ENCODE measurements around the gene ITPKB. TPM values are rescaled to one million over a fixed set of nuclear protein-coding genes. Genes with fewer than 3 reads are reported as not detected.

ITPKB gene
- total RNA-seq, 2 experiments from 2014 or later, result 31.0 to 31.9 TPM

- no peak for DNase-seq
- intact Hi-C loops (cut with DNase I, micrococcal nuclease), result no loop called here
- no peaks in the 10 kb centered on the region for H3K27me3 Mint-ChIP-seq
- no peak for ATAC-seq
- H3K27ac Mint-ChIP-seq, result peak overlapping the region; percentile 67
- peaks cover 3% of the 10 kb centered on the region for H3K9me3 Mint-ChIP-seq (ENCODE audit: low read depth)
- H3K36me3 Mint-ChIP-seq (ENCODE audit: low read depth), result peaks cover 56% of the 10 kb centered on the region
- peak overlapping the region; percentile 2 for H3K4me3 Mint-ChIP-seq
- CTCF ChIA-PET, result interaction anchor here (0.7 to 1.3 kb wide), 4 partner anchors 8 to 71 kb away, joined by 3 to 6 read pairs (median 4); no protein-coding TSS in a partner anchor
- H3K4me1 Mint-ChIP-seq, result peaks cover 89% of the 10 kb centered on the region
- POLR2A ChIA-PET, result no interaction called here
Observed at GRCh38 chr1:226719596-226720387, 19.3 kb downstream of the ITPKB start.

- intact Hi-C loops (cut with DNase I, micrococcal nuclease), result no loop called here
- ChIA-PET POLR2A (no interaction called here), CTCF (interaction anchor here (0.9 kb wide), 1 partner anchor 111 kb away, joined by 3 read pairs; no protein-coding TSS in a partner anchor)
- Mint-ChIP-seq H3K27ac (peak overlapping the region; percentile 84), H3K36me3 (ENCODE audit: low read depth) (peaks cover 57% of the 10 kb centered on the region), H3K9me3 (ENCODE audit: low read depth) (peaks cover 11% of the 10 kb centered on the region), H3K4me1 (peaks cover 90% of the 10 kb centered on the region), H3K27me3 (no peaks in the 10 kb centered on the region), H3K4me3 (peak overlapping the region; percentile 48)
- DNase-seq (peak; percentile 50), ATAC-seq (peak; percentile 37)
Observed at GRCh38 chr1:226717256-226717909, 21.7 kb downstream of the ITPKB start.

GRCh38 chr1:226716577-226716976, 22.5 kb downstream of the ITPKB start:
- ATAC-seq, result no peak
- DNase-seq, result no peak
- CTCF ChIA-PET, result interaction anchor here (0.9 kb wide), 1 partner anchor 112 kb away, joined by 3 read pairs; no protein-coding TSS in a partner anchor
- no peak overlapping the region for H3K4me3 Mint-ChIP-seq
- no peaks in the 10 kb centered on the region for H3K27me3 Mint-ChIP-seq
- POLR2A ChIA-PET, result no interaction called here
- peak overlapping the region; percentile 84 for H3K27ac Mint-ChIP-seq
- intact Hi-C loops (cut with DNase I, micrococcal nuclease), result no loop called here
- peaks cover 11% of the 10 kb centered on the region for H3K9me3 Mint-ChIP-seq (ENCODE audit: low read depth)
- H3K36me3 Mint-ChIP-seq (ENCODE audit: low read depth), result peaks cover 49% of the 10 kb centered on the region
- peaks cover 90% of the 10 kb centered on the region for H3K4me1 Mint-ChIP-seq

DNA sequence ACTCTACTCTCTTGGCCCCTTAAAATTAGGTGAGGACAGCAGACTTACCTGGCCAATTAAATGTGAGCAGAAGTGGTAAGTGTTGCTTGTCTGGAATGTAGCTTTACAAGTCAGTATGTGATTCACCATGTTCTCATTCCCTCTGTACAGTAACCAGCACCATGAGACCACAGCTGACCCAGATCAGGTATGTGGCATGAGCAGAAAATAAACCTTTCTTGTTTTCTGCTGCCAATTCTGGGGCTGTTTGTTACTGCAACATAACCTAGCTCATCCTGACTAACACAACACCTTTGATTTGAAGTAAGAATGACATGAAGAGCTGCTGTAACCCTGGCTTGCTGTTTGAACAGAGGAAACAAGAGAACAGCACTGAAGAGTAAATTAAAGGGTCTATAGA, 24.9 kb downstream of the ITPKB start:
- H3K36me3 Mint-ChIP-seq (ENCODE audit: low read depth), result peaks cover 49% of the 10 kb centered on the region
- CTCF ChIA-PET, result interaction anchor here (0.9 to 1.0 kb wide), 2 partner anchors 25 to 34 kb away, joined by 3 to 4 read pairs; partner anchors contain the start of gene ITPKB

GRCh38 chr1:226712742-226713419, 26.2 kb downstream of the ITPKB start:
- intact Hi-C loops (cut with DNase I, micrococcal nuclease), result loop anchor here in 1 of 2 experiments (1.0 kb wide), 1 partner anchor 115 kb away; no protein-coding TSS in a partner anchor

More for the DNA sequence above, 24.9 kb downstream of the ITPKB start:
- H3K27me3 Mint-ChIP-seq, result no peaks in the 10 kb centered on the region
- peaks cover 11% of the 10 kb centered on the region for H3K9me3 Mint-ChIP-seq (ENCODE audit: low read depth)
- H3K27ac Mint-ChIP-seq, result peak overlapping the region; percentile 81
- intact Hi-C loops (cut with DNase I, micrococcal nuclease), result loop anchor here in 1 of 2 experiments (1.0 kb wide), 1 partner anchor 10 kb away; no protein-coding TSS in a partner anchor
- POLR2A ChIA-PET, result interaction anchor here (0.9 kb wide), 1 partner anchor 71 kb away, joined by 3 read pairs; no protein-coding TSS in a partner anchor
- H3K4me3 Mint-ChIP-seq, result no peak overlapping the region
- ATAC-seq, result no peak
- DNase-seq, result no peak
- H3K4me1 Mint-ChIP-seq, result peaks cover 96% of the 10 kb centered on the region

DNA sequence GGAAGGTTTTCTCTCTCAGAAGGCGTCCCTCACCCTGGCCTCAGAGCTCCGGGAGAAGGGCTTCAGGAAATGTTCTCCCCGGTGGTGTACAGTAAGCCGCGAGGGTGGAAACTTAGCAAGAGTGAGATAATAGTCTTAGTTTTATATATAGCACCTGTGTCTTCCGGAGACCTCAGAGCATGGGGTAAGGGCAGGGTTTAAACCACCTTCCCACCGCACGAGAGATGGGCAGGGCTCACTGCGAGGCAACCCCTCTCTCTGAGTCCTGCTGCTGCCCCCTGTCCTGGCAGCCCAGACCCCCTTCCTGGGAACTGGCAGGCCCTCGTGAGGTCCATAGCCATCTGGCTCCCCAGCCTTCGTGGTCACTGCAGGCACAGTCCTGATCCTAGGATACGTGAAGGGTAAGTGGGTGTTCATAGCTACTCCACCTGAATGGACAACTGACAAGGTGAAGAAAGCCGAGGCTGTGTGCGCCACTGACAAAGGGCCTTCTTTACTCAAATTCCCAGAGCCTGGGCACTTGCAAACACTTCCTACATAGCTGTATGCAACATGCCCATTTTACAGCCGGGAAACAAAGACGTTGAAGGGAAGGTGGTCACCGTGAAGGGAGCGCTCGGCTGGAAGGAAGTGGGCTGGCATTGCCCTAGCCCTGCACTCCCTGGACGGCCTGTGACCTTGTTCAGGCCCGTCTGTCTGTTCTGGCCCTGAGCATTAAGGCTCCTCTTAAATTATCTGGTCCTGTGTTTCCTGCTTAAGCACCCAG, 26.9 kb downstream of the ITPKB start:
- Mint-ChIP-seq H3K4me3 (peak overlapping the region; percentile 37), H3K9me3 (ENCODE audit: low read depth) (peaks cover 11% of the 10 kb centered on the region), H3K27me3 (no peaks in the 10 kb centered on the region), H3K4me1 (peaks cover 97% of the 10 kb centered on the region), H3K27ac (peak overlapping the region; percentile 81), H3K36me3 (ENCODE audit: low read depth) (peaks cover 47% of the 10 kb centered on the region)
- peak; percentile 79 for DNase-seq
- ChIA-PET POLR2A (interaction anchor here (0.8 kb wide), 2 partner anchors 17 to 19 kb away, joined by 3 read pairs; no protein-coding TSS in a partner anchor), CTCF (interaction anchor here (0.6 to 2.8 kb wide), 20 partner anchors 8 to 686 kb away, joined by 3 to 10 read pairs (median 4); partner anchors contain the start of gene ITPKB)
- intact Hi-C loops (cut with DNase I, micrococcal nuclease), result loop anchor here (1.0 kb wide), 3 partner anchors 9 to 116 kb away; partner anchors contain the start of gene ITPKB (in 1 of the 2)
- ATAC-seq, result peak; percentile 61

More at GRCh38 chr1:226712742-226713419, 26.2 kb downstream of the ITPKB start:
- Mint-ChIP-seq H3K27me3 (no peaks in the 10 kb centered on the region), H3K36me3 (ENCODE audit: low read depth) (peaks cover 46% of the 10 kb centered on the region), H3K4me1 (peaks cover 97% of the 10 kb centered on the region), H3K27ac (peak overlapping the region; percentile 81), H3K4me3 (peak overlapping the region; percentile 37), H3K9me3 (ENCODE audit: low read depth) (peaks cover 11% of the 10 kb centered on the region)
- POLR2A ChIA-PET, result no interaction called here
- DNase-seq (no peak), ATAC-seq (no peak)
- CTCF ChIA-PET, result interaction anchor here (0.5 to 2.8 kb wide), 8 partner anchors 10 to 87 kb away, joined by 3 to 10 read pairs (median 4); no protein-coding TSS in a partner anchor

- ATAC-seq (no peak), DNase-seq (no peak)
- Mint-ChIP-seq H3K4me3 (peak overlapping the region; percentile 29), H3K4me1 (peaks cover 96% of the 10 kb centered on the region), H3K27me3 (no peaks in the 10 kb centered on the region), H3K9me3 (ENCODE audit: low read depth) (peaks cover 11% of the 10 kb centered on the region), H3K36me3 (ENCODE audit: low read depth) (peaks cover 50% of the 10 kb centered on the region), H3K27ac (peak overlapping the region; percentile 100)
- intact Hi-C loops (cut with DNase I, micrococcal nuclease), result no loop called here
- ChIA-PET POLR2A (interaction anchor here (1.2 kb wide), 1 partner anchor 10 kb away, joined by 4 read pairs; no protein-coding TSS in a partner anchor), CTCF (interaction anchor here (0.7 to 2.8 kb wide), 13 partner anchors 11 to 77 kb away, joined by 3 to 10 read pairs (median 4); partner anchors contain the start of gene ITPKB)
Observed at GRCh38 chr1:226710501-226710900, 28.6 kb downstream of the ITPKB start.

GRCh38 chr1:226709953-226710352, 29.1 kb downstream of the ITPKB start:
- peak; percentile 52 for DNase-seq
- Mint-ChIP-seq H3K4me1 (peaks cover 96% of the 10 kb centered on the region), H3K27ac (peak overlapping the region; percentile 100), H3K9me3 (ENCODE audit: low read depth) (peaks cover 10% of the 10 kb centered on the region), H3K36me3 (ENCODE audit: low read depth) (peaks cover 50% of the 10 kb centered on the region), H3K4me3 (peak overlapping the region; percentile 29), H3K27me3 (no peaks in the 10 kb centered on the region)
- intact Hi-C loops (cut with DNase I, micrococcal nuclease), result no loop called here
- ChIA-PET CTCF (interaction anchor here (0.5 to 2.8 kb wide), 13 partner anchors 9 to 76 kb away, joined by 3 to 10 read pairs (median 3); partner anchors contain the start of gene ITPKB), POLR2A (interaction anchor here (1.2 kb wide), 1 partner anchor 9 kb away, joined by 4 read pairs; no protein-coding TSS in a partner anchor)
- no peak for ATAC-seq

DNA sequence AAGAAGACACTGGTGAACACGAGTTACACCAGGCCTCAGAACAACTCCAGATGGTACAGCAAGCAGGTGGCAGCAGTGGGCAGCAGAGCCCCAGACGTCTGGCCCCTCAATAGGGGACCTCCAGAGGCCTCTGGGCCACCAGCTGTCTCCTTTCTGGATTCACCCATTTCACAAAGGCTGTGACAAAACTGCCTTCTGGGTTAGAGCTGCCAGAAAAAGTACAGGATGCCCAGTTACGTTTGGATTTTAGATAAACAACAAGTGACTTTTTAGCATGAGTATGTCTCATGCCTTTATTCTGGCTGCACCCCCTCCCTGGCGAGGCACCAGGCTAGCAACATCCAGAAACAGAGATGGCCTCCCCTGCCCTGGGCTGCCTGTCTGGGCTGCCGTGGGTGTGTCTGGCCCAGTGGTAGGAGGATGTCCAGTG, 30.1 kb downstream of the ITPKB start:
- peak overlapping the region; percentile 100 for H3K27ac Mint-ChIP-seq
- peak overlapping the region; percentile 34 for H3K4me3 Mint-ChIP-seq
- intact Hi-C loops (cut with DNase I, micrococcal nuclease), result no loop called here
- peak; percentile 49 for DNase-seq
- H3K36me3 Mint-ChIP-seq (ENCODE audit: low read depth), result peaks cover 44% of the 10 kb centered on the region
- peak; percentile 2 for ATAC-seq
- H3K27me3 Mint-ChIP-seq, result no peaks in the 10 kb centered on the region
- ChIA-PET CTCF (interaction anchor here (0.8 to 4.2 kb wide), 7 partner anchors 8 to 43 kb away, joined by 3 to 27 read pairs (median 5); no protein-coding TSS in a partner anchor), POLR2A (interaction anchor here (0.9 to 1.0 kb wide), 2 partner anchors 14 to 24 kb away, joined by 3 to 4 read pairs; no protein-coding TSS in a partner anchor)
- H3K9me3 Mint-ChIP-seq (ENCODE audit: low read depth), result peaks cover 1% of the 10 kb centered on the region
- peaks cover 96% of the 10 kb centered on the region for H3K4me1 Mint-ChIP-seq

DNA sequence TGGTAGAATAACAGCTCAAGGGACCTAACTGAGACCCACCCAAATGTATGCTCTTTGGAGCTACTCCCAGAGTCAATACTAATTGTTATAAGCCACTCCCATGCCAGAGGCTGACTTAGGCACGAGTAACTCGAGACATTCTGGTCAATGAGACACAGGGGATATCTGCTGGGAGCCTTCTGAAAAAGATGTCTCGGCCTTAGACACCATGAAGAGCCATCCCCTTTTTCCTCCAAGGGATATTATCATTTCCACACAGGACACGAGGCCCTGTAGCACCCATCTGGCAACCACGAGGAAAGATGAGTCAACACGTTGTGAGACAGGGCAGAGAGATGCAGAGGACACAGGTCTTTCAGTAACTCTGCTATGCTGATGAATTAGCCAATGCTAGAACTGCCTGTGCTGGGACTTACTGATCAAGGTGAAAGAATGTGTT, 30.7 kb downstream of the ITPKB start:
- ATAC-seq, result peak; percentile 75
- H3K9me3 Mint-ChIP-seq (ENCODE audit: low read depth), result no peaks in the 10 kb centered on the region
- ChIA-PET CTCF (interaction anchor here (0.8 to 4.2 kb wide), 13 partner anchors 9 to 52 kb away, joined by 3 to 27 read pairs (median 4); no protein-coding TSS in a partner anchor), POLR2A (interaction anchor here (0.5 to 1.0 kb wide), 3 partner anchors 15 to 118 kb away, joined by 3 to 6 read pairs (median 4); no protein-coding TSS in a partner anchor)
- H3K36me3 Mint-ChIP-seq (ENCODE audit: low read depth), result peaks cover 38% of the 10 kb centered on the region
- DNase-seq, result peak; percentile 63
- peaks cover 93% of the 10 kb centered on the region for H3K4me1 Mint-ChIP-seq
- peak overlapping the region; percentile 100 for H3K27ac Mint-ChIP-seq
- no peaks in the 10 kb centered on the region for H3K27me3 Mint-ChIP-seq
- H3K4me3 Mint-ChIP-seq, result peak overlapping the region; percentile 34
- intact Hi-C loops (cut with DNase I, micrococcal nuclease), result no loop called here
